ENCODE measurements around the gene PDIA4.
"Not testable (repeated sequence)": the region's sequence is repeated elsewhere in the genome, so short reads cannot be mapped to it uniquely, and the experiment has no call there.

The PDIA4 gene

DNA sequence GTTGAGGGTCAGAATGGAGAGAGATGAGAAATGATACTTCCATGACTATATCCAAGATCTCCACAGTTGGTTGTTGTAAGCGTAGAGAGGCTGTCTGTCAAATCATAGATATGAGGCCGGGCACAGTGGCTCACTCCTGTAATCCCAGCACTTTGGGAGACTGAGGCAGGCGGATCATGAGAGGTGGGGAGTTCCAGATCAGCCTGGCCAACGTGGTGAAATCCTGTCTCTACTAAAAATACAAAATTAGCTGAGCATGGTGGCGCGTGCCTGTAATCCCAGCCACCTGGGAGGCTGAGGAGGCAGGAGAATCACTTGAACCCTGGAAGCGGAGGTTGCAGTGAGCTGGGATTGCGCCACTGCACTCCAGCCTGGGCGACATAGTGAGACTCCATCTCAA, 2.1 kb upstream of the PDIA4 start:
- DNase-seq: not testable (repeated sequence)

DNA sequence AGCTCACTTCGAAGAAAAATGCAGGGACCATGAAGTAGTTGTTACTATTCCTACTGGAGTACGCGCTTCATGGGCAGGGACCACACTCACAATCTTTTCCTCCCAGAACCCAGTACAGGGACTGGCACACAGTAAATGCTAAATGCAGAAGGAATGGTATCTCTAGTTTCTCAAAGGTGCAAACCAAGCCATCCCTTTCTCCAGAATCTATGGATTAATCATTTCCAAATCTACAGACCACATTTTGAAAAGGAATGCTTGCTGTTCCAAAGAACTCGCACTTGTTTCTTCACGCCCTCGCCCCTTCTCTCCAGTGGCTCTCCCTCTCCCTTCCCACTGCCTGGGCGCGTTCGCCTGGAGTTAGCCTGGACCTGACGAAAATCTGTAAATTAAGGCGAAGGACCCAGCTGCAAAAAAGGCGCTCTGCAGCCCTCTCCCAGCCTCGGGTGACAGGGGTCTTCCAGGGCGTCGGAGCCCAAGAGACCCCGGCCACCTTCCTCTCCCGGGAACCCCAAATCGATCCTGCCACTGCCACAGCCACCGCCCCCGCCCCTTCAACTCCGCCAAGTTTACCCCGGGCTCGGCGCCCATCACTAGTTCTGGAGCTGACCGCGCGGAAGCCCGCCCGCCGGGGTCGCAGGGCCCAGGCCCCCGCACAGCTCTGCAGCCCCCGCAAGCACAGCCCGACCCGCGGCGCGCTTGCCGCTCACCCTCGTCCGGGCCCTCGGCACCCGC, 527 bp downstream of the PDIA4 start:
- DNase-seq: peak; percentile 11

DNA sequence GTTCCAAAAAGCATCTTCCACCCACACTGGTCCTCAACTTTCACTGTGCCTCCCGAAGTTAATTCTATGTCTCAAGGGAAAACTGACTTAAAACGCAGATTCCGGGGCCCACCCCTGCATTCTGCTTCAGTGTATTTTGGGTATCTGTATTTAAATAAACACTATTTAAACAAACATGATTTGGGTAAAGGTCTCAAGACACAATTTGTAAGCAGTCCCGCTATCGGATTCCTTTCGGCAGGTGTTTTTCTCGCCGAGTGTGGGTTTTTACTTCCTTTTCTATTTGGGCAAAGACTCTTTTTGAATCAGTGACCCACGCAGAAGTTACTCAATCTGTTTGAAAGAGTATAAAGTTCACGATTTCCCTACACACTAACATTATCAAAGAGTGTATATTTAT, 1.2 kb downstream of the PDIA4 start:
- DNase-seq: no peak

DNA sequence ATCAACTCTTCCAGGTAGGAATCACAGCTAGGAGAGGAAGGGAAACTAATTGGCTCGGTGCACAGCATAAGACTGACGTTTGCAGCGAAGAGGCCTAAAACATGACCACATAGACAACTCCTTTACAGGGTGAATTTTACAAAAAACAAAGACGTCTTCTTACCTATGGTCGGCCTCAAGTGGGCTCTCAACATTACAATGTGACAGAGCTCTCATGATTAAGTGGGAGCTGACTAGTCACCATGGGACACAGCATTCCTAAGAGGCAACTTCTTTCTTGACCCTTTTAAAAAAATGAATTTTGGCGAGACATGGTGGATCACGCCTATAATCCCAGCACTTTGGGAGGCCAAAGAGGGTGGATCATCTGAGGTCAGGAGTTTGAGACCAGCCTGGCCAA, 4.6 kb downstream of the PDIA4 start:
- no peak for DNase-seq

DNA sequence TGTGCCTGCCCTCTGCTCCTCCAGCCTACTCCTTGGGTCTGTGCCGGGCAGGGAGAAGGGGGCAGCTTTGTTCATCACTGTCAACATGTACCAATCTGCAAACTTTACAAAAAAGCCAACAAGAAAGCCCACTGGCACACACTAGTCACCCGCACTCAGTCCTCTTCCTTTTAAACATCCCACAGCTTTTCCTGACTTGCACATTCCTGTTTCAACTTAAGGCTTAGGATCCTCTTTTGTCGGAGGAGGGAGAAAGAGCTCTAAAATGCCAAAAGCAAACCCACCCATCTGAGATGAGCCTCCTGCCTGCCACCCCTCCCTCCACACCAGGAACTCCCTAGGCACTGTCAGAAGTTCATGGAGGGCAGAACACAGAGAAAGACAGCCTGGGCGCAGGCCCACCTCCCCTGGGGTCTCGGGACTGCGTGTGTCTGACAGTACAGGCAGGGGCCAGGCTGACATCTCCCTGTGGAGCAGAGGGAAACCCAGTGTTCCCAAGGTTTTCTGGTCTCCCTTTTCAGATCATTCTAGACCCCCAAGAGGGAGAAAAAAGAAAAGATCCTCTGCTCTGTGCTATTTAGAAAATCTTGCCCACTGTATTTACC, 5.4 kb downstream of the PDIA4 start:
- no peak for DNase-seq

DNA sequence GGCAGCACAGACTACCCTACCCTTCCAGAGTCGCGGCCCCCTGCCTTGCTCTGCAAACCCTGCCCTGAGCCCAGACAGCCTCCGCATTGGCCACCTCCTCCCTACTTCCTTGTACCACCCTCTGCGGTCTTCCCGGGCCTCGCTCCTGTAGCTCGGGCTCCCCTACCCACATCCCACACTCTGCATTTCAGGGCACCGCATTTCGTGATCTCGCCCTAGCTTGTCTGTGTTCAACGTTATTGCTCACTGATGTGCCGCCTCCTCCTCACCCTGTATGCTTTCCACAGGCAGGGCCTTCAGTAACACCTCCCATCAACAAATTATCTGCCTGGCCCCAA, 6.6 kb downstream of the PDIA4 start:
- DNase-seq: no peak

DNA sequence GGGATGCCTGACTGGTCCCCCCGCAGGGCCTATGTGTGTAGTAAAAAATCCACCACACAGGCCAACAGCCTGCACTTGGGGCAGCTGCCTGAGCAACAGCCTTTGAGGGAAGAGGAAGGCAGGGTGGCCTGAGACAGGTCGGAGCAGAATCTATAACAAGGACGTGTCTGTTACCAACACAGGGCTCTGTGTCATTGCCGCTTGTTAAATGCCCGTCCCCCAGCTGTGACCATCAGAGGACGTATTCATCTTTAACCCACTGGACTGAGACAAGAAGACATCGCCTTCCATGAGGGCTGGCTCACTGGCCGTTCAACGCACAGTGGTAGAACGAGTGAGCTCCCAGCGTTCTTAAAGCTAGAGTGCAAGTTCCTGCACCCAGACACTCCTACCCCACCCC, 7.8 kb downstream of the PDIA4 start:
- no peak for DNase-seq

DNA sequence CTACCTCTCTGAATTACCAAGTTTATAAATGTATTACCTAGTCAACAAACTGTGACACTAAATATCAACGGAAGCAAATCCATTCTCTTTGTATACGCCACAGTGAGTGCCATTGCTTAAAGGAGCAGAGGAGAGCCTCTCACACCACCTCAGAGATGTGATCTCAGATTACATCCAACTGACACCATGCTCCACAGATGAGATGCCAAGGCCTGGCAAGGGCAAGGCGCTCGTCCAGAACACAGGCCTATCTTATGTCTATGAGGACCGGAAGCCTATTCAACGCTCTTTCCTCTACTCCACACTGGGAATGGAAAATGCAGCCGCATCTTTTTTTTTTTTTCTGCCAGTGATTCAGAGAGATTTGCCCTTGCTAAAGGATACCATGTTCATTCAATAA, 11.4 kb downstream of the PDIA4 start:
- no peak for DNase-seq

DNA sequence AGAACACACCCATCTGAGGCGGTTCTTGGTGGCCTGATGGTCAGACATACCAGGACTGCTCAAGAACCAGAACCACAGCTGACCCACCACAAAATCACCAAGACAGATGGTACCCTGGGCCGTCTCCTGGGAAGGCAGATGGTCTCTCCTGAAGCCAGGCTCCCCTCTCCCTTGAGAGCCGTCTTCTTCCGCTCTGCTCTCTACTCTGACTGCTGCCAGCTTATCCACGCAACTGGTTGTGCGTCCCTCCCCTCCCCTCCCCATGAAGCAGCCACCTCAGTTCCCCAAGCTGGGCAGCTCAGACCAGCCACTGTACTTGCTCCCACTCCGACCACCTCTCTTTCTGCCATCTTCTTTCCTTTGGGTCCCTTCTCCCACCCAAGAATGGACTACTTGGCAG, 14.0 kb downstream of the PDIA4 start:
- DNase-seq: no peak

DNA sequence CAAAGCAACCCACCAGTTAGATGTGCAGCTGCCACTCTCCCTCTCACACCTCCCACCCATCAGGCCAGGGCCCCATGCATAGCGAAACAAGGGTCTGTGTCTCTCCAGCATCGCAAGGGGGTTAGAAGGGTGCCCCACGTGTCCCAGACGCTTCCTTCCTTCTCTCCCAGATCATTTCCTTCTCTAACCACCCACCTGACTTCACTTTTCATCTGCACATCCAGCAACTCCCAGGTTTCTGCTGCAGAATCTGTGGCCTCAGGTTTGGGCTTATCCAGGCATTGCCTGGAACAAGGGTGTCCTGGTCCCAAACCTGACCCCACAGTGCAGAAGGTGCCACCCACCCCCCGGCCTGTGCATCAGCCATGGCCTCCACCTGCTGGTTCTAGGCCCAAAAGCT, 14.4 kb downstream of the PDIA4 start:
- no peak for DNase-seq

DNA sequence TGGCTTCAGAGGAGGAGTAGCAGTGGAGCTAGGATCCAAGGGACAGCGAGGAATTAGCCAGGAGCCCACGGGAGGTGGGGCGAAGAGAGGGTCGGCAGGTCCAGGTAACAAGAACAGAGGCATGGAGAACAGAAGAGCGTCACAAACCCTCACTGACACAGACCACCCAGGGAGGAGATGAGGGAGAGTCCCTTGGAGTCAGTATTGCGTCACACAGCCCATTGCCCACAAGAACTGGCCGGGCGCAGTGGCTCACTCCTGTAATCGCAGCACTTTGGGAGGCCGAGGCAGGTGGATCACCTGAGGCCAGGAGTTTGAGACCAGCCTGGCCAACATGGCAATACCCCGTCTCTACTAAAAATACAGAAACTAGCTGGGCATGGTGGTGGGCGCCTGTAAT, 15.6 kb downstream of the PDIA4 start:
- not testable (repeated sequence) for DNase-seq

DNA sequence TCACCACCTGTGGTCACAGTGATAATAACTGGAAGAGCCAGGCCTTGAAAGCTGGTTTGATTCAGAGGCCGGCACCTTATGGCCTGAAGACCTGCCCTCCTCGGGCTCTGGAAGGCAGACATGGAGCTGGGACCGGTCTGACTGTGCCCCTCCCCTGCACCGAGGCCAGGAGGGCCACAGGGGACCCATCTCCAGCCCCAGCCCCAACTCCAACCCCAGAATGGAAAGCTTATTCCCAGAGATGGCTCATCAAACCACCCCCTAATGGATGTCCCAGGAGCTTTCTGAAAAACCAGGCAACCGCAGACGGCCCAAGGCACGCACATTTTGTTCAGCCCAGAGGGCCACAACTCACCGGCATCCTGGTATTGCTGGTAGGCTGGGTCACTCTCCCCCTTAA, 16.8 kb downstream of the PDIA4 start:
- DNase-seq: no peak

DNA sequence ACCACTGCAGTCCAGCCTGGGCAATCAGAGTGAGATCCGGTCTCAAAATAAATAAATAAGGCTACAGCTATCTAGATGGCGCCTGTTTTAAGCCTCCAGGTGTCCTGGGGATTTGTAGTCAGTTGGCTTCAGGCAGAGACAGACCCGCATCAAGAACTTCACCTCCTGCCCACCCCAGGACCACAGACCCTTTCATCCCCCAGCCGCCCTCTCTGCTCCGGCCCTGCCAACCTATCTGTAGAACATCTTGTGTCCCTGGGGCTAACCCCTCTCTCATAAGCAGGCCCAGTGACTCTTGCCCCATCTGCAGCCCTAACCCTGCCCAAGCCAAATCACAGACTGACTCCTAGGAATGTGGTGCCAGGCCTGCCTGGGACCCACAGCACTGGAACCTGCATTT, 17.9 kb downstream of the PDIA4 start:
- no peak for DNase-seq

DNA sequence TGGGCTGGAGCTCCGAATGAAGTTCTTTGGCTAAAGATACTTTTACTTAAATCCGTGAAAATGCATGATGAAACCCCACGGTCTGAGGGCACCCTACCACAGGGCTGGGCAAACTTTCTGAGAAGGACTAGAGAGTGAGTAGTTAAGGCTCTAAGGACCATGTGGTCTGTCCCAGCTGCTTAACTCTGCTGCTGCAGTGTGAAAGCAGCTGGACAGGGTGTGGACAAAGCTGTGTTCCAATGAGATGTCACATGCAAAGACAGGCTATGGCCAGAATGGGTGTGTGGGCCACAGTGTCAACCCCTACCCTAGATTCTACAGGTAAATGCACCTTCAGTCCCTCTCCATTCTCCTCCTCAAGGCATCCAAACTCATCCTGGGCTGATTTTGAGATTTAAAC, 18.8 kb downstream of the PDIA4 start:
- no peak for DNase-seq

DNA sequence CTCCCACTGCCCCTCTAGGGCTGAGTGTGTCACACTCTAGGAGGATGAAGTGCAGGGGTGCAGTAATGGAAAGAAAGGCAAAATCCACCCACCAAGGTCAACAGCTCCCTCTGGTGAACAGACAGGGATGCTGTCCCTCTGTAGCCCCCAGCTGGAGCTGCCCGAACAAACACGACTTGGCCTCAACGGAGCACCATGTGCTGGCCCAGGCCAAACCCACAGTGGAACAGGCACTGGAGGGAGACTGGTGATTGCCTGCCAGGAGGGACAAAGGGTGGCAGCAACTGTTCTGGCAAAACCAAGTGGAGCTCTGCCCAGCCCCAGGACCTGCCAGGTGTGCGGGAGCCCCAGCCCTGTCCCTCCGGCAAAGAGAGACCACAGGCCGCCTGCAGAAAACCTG, 20.7 kb downstream of the PDIA4 start:
- no peak for DNase-seq

DNA sequence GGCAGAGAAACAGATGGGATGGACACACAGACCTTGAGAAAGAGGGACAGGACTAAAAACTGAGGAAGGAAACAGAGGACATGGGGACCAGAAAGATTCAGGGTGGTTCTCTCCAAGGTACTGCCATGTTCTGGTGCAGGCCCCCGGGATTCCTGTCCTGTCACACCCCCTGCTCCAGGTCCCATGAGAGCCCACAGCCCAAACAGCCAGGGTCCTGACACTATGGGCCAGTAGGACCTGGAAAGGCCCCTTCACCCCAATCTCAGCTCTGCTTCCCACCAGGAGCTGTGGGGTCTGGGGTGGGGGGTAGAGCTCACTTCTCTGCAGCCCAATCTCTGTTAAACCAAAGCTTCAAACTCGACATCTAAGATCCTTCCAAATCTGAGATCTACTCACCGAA, 21.2 kb downstream of the PDIA4 start:
- no peak for DNase-seq

DNA sequence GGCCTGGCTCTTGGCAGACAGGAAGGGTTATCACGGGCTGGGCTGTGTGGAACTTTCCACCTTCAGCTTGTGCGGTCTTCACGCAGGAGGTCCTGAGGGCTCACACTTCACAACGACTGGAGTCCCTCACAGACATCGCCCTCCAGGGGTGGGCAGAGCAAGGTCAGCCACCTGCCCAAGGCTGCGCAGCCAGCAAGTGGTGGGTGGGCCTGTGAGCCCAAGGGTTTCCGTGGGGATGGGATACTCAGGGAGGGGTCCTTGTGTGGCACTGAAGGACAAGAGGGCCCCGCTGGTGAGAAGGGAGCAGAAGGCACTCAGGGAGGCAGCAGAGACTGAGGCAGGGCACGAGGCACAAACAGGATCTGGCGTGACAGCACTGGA, 22.0 kb downstream of the PDIA4 start:
- DNase-seq: no peak

DNA sequence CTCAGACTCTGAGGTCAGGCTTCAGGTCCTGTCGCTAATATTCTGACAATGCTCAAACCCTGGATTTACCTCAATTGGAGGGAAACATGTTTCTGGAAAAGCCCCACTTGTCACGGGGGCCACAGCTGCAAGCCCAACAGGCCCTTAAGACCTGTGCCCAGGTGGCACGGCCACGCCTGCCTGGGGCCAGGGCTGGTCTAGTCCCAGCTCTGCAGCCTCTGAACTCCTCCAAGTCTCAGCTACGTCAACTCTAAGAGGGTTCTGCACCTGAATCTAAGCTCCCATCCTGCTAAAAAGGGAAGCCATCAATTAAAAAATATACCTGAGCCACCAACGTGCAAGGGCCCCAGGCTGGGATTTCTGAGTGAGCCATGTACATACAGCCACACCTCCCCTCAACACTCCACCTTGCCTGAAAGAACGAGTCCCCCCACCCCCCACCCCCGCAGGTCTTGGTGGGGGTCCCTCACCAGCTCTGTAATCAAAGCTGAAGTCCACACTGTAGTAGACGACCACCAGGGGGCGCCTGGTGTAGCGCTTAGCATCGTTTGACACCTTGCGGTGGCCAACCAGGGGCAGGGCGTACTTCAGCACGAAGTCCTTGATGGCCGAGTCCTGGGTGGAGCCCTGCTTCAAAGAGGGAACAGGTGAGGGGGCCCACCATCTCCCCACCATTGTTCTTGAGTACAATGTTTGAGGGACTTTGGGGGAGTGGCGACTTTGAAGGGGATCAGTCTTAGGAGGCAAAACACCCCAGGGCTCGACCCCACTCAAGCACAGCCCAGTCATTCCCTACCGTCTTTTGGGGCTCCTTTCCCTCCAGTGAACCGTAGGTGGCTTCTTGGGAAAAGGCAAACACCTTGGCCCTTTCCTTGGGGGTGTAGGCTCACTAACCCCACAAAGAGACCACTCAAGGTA, 22.6 kb downstream of the PDIA4 start:
- DNase-seq: peak; percentile 64

DNA sequence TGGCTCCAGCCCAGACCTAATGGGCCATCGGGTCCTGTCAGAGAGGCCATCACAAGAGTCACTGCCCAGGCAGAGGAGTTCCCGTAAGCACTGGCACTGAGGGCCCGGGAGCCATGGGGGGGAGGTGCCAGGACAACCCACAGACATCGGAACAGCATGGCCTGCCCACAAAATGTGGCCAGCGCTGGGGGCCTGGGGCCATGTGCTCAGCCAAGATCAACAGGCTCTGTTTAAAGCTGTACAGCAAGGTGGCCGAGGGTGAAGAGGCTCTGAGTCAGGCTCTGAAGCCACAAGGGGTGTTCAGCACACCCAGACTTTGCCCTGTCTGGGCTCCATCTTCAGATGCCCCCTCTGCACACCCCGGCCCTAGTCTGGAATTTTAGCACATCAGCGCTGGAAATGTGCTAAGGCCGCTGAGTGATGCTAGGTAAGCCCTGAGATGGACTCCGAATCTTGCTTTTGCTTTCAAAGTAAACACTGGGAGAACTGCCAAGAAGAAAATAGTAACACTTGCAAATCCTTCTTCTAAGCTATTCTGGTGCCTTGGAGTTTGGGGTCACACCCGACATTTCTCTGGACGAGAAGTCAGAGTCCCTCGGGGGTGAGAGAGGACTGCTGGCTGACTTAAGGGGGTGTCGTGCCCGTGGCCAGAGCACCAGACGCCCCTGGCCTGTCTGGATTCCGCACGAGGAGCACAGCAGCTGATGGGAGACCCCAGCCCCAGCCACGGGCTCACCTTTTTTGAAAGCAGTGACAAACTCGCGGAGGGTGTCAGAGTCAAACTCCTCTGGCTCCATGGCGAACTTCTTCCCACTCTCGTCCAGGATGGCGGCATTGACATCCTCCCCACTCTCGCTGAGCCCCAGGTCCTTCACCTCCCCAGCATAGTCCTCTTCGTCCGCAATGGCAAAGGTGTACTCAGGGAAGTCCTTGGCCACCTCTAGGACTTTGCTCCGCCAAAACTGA, 23.6 kb downstream of the PDIA4 start:
- no peak for DNase-seq

DNA sequence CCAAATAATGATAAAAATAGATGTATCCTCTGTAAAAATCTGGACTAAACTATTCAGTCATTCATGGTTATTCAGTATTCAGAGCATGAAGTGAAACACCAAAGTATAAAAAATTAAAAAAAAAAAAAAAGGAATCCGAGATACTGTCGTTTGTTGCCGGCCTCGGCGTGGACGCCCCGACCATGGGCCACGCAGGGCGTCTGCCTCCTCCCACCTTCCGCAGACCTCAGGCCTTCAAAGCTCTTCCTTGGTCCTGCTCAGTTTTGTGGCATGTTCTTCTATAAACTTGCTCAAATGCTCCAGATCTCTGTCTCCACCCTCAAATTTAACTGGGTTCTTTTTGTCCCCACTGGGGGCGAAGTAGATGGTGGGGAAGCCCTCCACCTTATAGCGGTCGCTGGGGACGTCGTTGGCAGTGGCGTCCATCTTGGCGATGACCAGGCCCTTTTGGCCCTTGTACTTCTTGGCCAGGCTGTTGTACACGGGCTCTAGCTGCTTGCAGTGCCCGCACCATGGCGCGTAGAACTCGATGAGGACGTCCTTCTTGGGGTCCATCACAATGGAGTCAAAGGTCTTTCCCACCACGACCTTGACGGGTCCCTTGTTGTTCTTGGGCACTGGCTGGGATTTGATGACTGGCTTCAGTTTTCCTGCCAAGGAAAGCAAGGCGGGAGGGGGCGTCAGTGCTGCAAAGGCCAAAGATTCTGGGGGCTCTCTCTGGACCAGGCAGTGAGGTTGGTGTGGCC, 24.6 kb downstream of the PDIA4 start:
- no peak for DNase-seq

DNA sequence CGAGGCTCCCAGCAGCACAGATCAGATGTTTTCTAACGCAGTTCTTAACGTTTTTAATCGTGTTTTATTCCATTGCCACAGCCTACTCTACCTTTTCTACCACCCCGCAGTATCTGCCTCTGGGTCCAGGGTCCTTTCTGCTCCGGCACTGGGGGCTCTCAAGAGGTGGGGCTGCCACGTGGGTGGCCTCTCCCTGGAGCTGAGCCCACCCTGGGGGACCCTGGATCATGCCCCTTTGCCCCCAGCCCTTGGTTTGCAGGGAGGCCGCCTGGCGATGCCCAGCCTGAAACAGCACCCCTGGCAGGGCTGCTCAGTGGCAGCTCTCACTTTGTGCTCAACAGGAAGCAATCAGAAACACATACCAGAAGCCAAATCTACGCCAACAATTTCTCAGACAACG, 25.3 kb downstream of the PDIA4 start:
- no peak for DNase-seq

DNA sequence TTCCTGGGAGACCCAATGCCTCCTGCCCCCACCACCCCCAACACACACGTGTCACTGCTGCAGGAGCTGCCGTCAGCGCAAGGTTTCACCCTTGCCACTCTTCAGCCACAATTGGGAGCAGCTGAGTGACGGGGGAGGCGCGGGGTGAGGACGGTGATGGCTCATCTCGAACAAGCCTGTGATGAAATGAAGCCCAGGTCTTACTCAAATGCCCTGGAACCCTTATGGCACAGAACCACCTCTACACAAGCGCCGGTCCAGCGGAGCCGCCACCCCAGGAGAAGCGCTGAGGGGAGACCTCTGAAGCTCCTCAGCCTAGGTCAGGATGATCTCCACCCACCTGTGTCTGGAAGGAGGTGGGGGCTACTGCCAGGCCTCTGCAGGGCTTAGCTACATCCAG, 25.7 kb downstream of the PDIA4 start:
- no peak for DNase-seq
